Hematopoietic multipotent progenitor cell treated with erythropoietin and hydrocortisone succinate and interleukin-3 and kit ligand, for 4 days (in vitro differentiated cells): ENCODE data around the gene COP1.

Source experiments
- DNase-seq: peaks from one replicate; pipeline ENCODE4 v3.0.0-alpha.2; 2015

Gene COP1

GRCh38 chr1:175941164-175941563, 265.9 kb downstream of the COP1 start:
- DNase-seq: no peak

DNA sequence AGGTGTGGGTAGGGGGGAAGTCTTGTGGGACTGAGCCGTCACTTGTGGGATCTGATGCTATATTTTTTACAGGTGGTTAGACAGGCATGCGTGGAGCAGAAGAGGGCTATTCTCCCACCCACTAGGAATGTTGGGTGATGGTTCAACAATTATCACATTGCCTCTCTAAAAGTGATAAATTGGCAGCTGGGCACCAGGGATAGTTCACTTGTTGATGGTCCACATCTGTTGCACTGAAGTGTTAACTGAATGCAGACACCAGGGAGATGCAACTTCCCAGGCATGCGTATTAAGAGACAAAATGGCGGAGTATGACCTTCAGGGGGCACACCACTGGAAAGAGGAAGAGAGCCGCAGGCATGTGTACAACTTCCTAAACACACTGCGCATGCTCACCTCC, 270.4 kb downstream of the COP1 start:
- DNase-seq: no peak

- no peak for DNase-seq
Measured at GRCh38 chr1:175935566-175936115, 271.4 kb downstream of the COP1 start.

GRCh38 chr1:175935166-175935565, 271.9 kb downstream of the COP1 start:
- DNase-seq: no peak

- no peak for DNase-seq
Measured at GRCh38 chr1:175933801-175934200, 273.3 kb downstream of the COP1 start.

DNA sequence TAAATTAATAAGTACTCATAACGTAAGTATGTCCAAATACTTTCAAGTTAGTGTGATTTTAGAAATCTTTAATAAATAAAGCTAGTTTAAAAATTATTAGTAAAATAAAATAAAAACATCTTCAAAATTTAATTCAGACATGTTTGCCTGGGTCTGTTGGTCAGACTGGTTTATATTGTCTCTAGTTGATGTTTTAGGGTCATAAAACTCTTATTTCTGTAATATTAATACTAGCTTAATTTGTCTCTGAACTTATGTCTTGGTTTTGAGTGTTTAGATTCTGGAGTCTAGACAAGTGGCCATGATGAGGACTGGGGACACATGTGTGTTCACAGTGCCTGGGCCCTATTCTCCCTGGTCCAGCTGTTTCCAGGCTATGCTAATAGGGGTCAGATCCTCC, 279.1 kb downstream of the COP1 start:
- no peak for DNase-seq

DNA sequence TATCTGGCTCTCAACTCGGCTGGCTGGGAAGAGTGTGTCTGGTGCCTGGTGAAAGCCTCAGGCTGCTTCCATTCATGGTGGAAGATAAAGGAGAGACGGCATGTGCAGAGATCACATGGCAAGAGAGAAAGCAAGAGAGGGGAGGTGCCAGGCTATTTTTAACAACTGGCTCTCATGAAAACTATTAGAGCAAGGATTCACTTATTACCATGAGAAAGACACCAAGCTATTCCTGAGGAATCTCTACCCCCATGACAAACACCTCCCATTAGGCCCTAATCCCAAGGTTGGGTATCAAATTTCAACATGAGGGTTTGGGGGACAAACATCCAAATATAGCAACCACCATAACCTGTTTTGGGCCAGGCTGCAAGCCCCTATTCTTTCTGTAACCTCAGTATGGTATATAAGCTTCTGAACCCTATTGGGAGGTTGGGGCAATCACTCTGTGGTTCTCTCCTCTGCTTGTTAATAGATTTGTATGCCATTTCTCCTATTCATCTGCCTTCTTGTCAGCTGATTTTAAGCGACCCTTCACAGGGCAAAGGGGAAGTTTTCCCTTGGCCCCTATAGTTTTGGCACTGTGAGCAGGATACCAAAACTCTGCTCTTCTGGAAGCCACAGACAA, 284.7 kb downstream of the COP1 start:
- no peak for DNase-seq

DNA sequence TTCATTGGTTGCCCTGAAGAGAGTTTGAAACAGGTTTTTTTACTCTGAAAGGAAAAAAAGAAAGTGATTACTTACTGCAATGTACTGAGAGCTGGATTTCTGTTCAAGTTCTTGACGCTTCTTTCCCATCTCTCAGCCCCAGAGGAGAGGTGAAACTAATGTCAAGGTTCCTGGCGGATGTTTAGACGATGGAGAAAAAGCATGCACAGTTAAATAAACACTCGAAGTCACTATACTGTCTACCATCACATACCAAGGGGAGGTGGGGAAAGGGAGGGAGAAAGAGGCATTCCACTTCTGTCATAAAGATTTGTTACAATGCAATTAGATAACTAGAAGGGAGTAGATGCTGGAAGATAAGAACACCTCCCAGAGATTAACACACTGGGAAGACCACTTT, 286.7 kb downstream of the COP1 start:
- no peak for DNase-seq

DNA sequence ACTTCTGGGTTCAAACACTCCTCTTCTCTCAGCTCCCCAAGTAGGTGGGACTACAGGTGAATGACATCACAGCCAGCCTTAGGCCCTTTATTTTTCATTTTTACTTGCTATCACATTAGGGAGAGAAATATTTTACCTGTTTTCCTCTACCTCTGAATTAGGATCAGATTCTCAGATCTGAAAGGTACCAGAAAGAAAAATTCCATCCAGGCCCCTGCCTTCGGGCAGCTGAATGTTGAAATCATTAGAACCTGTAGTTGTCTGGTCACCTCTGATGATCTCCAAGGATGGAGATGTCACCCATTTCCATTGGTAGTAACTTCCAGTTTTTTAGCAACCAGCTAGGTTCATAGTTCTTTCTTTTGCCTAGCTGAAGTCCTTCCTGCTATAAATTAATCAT, 288.1 kb downstream of the COP1 start:
- no peak for DNase-seq

DNA sequence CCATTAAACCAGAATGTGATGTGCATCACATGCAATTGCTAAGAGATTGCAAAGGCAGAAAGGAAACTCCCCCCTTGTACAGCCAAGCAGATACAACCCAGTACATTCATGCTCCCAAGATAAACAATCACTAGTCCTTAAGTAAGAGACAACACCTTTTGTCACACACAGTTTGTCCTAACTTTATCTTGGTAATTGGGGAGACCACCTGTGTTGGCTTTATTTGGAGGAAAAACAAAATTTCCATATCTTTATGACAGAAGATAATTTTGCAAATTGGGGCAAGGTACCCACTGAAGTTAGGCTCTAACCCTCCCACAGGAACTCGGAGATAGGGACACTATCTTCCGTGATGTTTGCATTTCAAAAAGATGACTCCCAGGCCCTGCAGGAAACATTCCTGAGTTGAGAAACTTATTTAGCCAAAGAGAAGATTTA, 288.7 kb downstream of the COP1 start:
- no peak for DNase-seq

DNA sequence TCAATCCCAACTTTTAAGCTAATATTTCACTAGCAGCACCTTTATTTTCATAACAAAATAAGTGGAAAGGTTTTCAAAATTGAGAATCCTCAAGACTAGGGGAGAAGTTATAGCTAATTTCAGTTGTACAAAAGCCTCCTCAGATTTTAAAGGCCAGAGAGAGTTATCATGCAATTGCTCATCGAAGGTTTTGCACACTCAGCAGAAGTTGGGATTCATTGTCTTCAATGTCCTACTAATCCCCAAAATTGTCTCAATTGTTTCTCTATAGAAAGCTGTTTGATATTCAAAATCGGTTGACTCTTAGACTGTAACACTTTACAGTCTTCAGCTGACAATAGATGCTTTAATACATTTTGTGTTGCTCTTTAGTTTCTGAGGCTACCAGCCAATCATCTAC, 293.0 kb downstream of the COP1 start:
- DNase-seq: no peak

DNA sequence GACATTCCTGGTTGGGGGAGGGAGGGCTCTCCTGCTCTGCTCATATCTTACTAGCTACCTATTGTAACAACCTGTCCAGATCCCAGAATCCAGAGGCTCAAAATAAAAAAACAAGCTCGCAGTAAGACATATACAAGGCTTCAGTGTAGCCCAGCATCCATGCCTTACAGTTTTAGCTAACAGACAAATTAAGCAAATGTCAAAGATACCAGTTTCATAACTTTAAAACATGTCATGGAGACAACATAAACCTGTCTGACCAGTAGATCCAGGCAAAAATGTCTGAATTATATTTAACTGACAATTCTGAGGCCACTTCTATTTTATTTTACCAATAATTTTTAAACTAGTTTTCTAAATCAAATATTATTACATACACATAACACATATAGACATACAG, 295.9 kb downstream of the COP1 start:
- no peak for DNase-seq

- no peak for DNase-seq
Measured at GRCh38 chr1:175906370-175906769, 300.7 kb downstream of the COP1 start.

DNA sequence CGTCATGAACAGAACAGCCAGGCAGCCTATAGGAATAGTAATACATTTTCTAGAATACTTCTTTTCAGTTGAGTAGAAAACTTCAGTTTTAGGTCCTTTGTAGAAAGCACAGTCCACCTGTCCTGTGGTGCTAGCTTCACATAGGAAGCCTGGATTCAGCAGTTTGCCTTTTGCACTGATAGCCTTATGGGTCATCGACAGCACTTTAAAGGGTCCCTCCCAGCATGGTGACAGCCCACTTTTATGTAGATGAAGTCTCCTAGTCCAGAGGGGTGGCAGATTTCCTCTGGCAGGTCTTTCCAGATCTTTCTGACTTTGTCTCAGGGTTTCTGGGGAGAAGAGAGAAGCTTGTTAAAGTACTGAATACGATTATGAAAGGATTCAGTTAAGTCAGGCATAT, 302.3 kb downstream of the COP1 start:
- DNase-seq: no peak

DNA sequence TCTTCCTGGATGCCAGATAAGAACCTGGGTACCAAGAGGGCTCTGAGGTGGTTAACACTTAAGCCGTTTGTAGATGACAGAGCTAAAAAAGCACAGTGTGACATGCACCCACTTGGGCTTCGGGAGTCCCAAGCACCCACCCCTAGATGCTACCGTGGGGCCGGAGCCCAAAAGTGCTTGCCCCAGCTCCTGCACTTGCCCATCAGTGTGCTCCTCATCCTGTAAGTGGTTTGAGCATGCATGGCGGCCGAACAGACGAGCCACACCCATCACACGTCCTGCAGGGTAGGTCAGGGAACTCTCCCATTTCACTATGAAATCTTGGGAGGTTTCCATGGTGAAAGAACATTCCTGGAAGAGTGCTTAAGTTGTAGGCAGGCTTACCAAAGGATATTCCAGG, 304.8 kb downstream of the COP1 start:
- no peak for DNase-seq

DNA sequence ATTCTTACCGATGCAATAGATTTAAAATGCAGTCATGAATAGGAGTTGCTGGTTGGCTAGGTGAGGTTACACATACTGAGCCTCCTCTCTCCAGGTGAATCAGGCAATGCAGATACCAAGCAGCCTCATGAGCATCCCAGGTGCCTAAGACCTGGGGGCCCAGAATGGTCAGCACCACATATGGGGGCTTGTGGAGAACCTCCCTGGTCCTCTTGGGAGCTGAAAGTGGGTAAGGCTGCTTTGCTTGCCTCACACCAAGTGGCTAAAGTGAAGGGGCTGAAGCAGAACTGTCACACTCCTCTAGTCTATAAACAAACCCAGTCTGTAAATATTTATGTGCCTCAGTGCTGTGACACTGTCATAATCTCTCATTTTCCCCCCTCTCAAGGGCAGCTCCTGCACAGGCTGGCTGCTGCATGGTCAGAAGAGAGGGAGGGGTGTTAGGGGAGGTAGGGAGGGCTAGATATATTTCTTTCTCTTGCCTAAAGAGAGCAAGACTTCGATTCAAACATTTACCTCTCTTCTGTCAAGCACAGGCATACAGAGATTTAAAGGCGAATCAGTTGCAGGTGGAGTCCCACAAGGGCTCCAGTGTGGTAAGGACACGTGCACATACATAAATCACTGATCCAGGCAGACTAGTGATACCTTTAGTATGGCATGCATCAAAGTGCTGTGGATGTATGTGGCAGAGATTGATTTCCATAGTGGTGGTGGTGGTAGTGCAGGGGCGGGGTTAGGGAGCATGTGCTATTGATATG, 305.8 kb downstream of the COP1 start:
- no peak for DNase-seq

DNA sequence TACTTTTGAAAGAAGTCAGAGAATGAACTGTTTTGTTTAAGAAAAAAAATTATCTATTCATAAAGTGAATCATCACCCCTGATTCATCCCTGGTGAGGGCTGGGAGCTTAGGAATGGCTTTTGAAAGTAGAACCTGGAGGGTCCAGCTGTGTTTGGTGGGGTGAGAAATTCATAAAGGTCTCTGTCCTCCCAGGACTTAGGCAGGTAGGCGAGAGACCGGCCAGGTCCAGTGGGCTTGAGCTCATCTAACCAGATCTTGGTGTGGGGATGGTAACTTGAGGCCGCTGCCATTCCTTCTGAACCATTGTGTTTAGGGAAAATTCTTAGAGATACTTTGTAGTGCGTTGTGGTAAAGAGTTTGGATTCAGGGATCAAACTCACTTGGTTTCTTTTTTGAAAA, 306.9 kb downstream of the COP1 start:
- no peak for DNase-seq

DNA sequence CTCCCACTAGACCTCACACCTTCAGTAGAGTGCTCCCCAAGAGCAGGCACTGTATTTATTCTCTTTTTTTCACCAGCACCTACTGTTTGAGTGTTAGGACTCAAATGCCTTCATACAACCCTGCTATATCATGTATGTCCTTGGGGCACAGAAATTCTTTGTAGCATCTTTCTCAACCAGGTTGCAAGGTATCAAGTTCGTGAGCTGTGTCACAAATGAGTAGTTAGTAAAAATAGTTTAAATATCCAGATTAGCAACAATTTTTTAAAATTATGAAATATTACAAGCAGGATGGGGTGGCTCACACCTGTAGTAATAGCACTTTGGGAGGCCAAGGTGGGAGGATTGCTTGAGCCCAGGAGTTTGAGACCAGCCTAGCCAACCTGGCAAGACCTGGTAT, 311.1 kb downstream of the COP1 start:
- DNase-seq: no peak
